ENCODE measurements around the gene NUDT22.

The NUDT22 gene

GRCh38 chr11:64192434-64192833 is 33.6 kb upstream of the NUDT22 start:
- Mint-ChIP-seq H3K27me3 (ENCODE audit: low read depth, poor library complexity) (no peaks in the 10 kb centered on the region), H3K27ac (no peak overlapping the region), H3K4me1 (peaks cover 5% of the 10 kb centered on the region), H3K9me3 (no peaks in the 10 kb centered on the region), H3K4me3 (no peak overlapping the region), H3K36me3 (ENCODE audit: low read depth) (peaks cover 64% of the 10 kb centered on the region)
- TF ChIP-seq CTCF (IDR thresholded peaks at IDR 0.05): no peak
- no peak for DNase-seq

DNA sequence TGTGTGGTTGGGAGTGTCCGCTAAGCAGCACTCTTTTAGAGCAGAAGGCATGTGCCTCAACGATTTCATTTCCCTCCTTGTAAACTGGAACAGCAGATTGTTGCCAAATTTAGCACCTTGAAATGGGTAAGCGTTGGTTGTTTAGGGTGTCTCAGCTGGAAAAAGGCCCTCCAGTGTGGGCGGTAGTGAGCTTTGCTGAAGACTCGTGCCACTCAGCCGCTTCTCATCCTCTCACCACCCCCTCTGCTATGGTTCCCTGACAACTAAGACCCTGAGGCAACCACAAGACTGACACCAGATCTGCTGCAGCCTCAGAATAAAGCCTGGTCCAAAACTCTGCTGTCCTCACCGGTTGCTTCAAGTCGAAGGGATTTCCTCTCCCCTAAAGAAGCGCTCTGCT is 29.4 kb upstream of the NUDT22 start:
- Mint-ChIP-seq H3K4me3 (no peak overlapping the region), H3K27ac (peak overlapping the region; percentile 37), H3K27me3 (ENCODE audit: low read depth, poor library complexity) (no peaks in the 10 kb centered on the region), H3K4me1 (no peaks in the 10 kb centered on the region), H3K36me3 (ENCODE audit: low read depth) (peaks cover 69% of the 10 kb centered on the region), H3K9me3 (no peaks in the 10 kb centered on the region)
- DNase-seq: no peak
- TF ChIP-seq CTCF (IDR thresholded peaks at IDR 0.05): no peak

GRCh38 chr11:64198511-64198910 is 27.6 kb upstream of the NUDT22 start:
- Mint-ChIP-seq H3K27ac (no peak overlapping the region), H3K27me3 (ENCODE audit: low read depth, poor library complexity) (no peaks in the 10 kb centered on the region), H3K36me3 (ENCODE audit: low read depth) (peaks cover 73% of the 10 kb centered on the region), H3K4me1 (peaks cover 10% of the 10 kb centered on the region), H3K9me3 (no peaks in the 10 kb centered on the region), H3K4me3 (no peak overlapping the region)
- DNase-seq: no peak
- no peak for TF ChIP-seq CTCF (IDR thresholded peaks at IDR 0.05)

DNA sequence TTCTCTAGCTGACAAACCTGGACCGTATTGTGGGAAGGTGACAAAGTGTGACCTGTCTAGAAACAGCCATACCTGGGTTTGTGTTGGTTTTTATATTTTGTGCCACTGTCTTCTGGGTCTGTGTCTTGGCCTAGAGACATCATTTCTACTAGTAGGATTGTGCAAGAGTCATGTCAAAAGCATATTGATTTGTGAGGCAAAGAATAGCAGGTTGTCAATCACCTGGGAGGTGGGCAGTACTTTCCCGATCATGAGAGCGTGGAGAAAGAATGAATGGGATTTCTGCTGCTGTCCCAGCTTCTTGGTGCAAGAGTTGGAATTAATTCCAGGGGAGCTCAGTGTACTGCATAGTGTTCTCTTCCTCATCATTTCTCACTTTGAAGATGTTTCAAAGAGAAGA is 24.5 kb upstream of the NUDT22 start:
- Mint-ChIP-seq H3K4me1 (peaks cover 33% of the 10 kb centered on the region), H3K36me3 (ENCODE audit: low read depth) (peaks cover 62% of the 10 kb centered on the region), H3K27ac (peak overlapping the region; percentile 64), H3K27me3 (ENCODE audit: low read depth, poor library complexity) (no peaks in the 10 kb centered on the region), H3K4me3 (no peak overlapping the region), H3K9me3 (no peaks in the 10 kb centered on the region)
- no peak for DNase-seq
- TF ChIP-seq CTCF (IDR thresholded peaks at IDR 0.05): no peak

DNA sequence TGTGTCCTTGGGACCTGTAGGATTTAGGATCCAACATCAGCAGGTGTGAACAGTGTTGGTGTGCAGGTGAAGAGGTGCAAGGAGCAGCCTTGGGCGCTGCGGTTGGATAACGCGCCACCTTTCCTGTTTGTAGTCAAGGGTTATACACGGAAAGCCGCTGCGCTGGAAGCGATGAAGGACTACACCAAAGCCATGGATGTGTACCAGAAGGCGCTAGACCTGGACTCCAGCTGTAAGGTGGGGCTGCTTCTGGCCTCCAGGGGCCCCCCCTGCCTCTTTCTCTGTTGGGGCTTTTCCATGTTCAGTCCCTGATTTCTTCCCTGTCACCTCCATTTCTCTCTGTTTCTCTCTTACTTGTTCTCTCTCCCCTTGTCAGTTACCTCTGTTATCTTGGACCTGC is 23.1 kb upstream of the NUDT22 start:
- Mint-ChIP-seq H3K27me3 (ENCODE audit: low read depth, poor library complexity) (no peaks in the 10 kb centered on the region), H3K27ac (peak overlapping the region; percentile 98), H3K4me1 (peaks cover 44% of the 10 kb centered on the region), H3K4me3 (no peak overlapping the region), H3K36me3 (ENCODE audit: low read depth) (peaks cover 49% of the 10 kb centered on the region), H3K9me3 (no peaks in the 10 kb centered on the region)
- DNase-seq: no peak
- no peak for TF ChIP-seq CTCF (IDR thresholded peaks at IDR 0.05)

DNA sequence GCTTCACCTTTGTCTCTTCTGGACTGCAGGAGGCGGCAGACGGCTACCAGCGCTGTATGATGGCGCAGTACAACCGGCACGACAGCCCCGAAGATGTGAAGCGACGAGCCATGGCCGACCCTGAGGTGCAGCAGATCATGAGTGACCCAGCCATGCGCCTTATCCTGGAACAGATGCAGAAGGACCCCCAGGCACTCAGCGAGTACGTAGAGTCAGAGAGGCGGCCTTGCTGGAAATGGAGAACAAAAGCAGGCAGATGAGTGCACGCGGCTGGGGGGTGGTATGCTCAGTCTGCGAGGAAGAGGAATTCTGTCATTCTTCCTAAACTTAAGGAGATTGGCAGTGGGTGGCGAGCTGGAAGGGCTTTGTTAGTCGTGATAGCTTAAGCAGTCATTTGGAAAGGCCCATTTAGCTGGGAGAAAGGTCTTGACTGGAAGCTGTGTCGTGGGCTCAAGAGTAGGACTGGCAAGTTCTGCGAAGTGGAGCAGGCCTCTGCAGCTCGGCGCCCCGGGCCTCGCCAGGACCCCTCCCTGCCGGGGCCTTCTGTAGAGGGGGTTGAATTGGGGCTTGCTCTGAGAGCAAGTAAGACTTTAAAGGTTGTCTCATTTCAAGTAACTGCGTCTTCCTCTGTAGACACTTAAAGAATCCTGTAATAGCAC is 22.5 kb upstream of the NUDT22 start:
- peaks cover 44% of the 10 kb centered on the region for H3K4me1 Mint-ChIP-seq
- no peaks in the 10 kb centered on the region for H3K9me3 Mint-ChIP-seq
- peak overlapping the region; percentile 6 for H3K4me3 Mint-ChIP-seq
- H3K27ac Mint-ChIP-seq: peak overlapping the region; percentile 98
- TF ChIP-seq CTCF (IDR thresholded peaks at IDR 0.05): no peak
- no peak for DNase-seq
- no peaks in the 10 kb centered on the region for H3K27me3 Mint-ChIP-seq (ENCODE audit: low read depth, poor library complexity)
- H3K36me3 Mint-ChIP-seq (ENCODE audit: low read depth): peaks cover 49% of the 10 kb centered on the region

Measured in nephron progenitor cell (in vitro differentiated cells).